ENCODE measurements around the gene KCNK2.

- TF ChIP-seq CTCF (conservative IDR thresholded peaks at IDR 0.05) (no peak), ZFX (IDR thresholded peaks at IDR 0.05) (no peak)
Observed at GRCh38 chr1:215052256-215053015, 30.1 kb upstream of the KCNK2 start.

All from C4-2B (cell line).